T-helper 17 cell (primary cell): Measurements from ENCODE around the gene TPCN2. TPM values are rescaled to one million over a fixed set of nuclear protein-coding genes. Genes with fewer than 3 reads are reported as not detected.

Experiments
- ATAC-seq: fragments of 150-1000 bp; cut with Tn5 transposase; 2 replicates; pipeline ENCODE4 v1.10.0; 2021; ENCODE audit warnings: mild to moderate bottlenecking, moderate library complexity
- DNase-seq, 3 donors: peaks; one replicate each; pipeline versions ENCODE4 v3.0.0 to v3.0.0-alpha.2; 2020 to 2021
- H3K9me3 ChIP-seq: one replicate; pipeline ENCODE4 v1.7.0; 2013; ENCODE audit warnings: low read length, mild to moderate bottlenecking; ENCODE audit not compliant: control insufficient read depth, poor library complexity, severe bottlenecking
- H3K27ac Mint-ChIP-seq: one replicate; pipeline ENCODE4 v1.8.0; 2022; ENCODE audit warnings: mild to moderate bottlenecking, moderate library complexity, mixed read lengths
- H3K27me3 Mint-ChIP-seq: one replicate; pipeline ENCODE4 v1.8.0; 2022; ENCODE audit warnings: mixed read lengths
- H3K36me3 Mint-ChIP-seq: one replicate; pipeline ENCODE4 v1.8.0; 2022; ENCODE audit warnings: low read depth, mixed read lengths
- H3K4me1 Mint-ChIP-seq: one replicate; pipeline ENCODE4 v1.8.0; 2022; ENCODE audit warnings: mild to moderate bottlenecking, mixed read lengths
- H3K4me3 Mint-ChIP-seq: one replicate; pipeline ENCODE4 v1.8.0; 2022; ENCODE audit warnings: mild to moderate bottlenecking, moderate library complexity, mixed read lengths
- total RNA-seq, 4 donors: library from RNA in 2 of 4; stranded (reverse) in 2 of 4; gene quantifications; one replicate each; pipeline ENCODE4 v1.2.3 and lab custom pipeline; 2022 to 2026

The TPCN2 gene
- total RNA-seq, 2 donors from 2014 or later, result 9.1 to 16.4 TPM

GRCh38 chr11:69035946-69036340, 12.8 kb upstream of the TPCN2 start:
- ATAC-seq, result no peak
- H3K4me3 Mint-ChIP-seq, result no peak overlapping the region
- H3K27me3 Mint-ChIP-seq, result peaks cover 14% of the 10 kb centered on the region
- no peaks in the 10 kb centered on the region for H3K4me1 Mint-ChIP-seq
- H3K27ac Mint-ChIP-seq, result no peak overlapping the region
- H3K9me3 ChIP-seq, result no peaks in the 10 kb centered on the region
- DNase-seq, result no peak
- H3K36me3 Mint-ChIP-seq, result no peaks in the 10 kb centered on the region

DNA sequence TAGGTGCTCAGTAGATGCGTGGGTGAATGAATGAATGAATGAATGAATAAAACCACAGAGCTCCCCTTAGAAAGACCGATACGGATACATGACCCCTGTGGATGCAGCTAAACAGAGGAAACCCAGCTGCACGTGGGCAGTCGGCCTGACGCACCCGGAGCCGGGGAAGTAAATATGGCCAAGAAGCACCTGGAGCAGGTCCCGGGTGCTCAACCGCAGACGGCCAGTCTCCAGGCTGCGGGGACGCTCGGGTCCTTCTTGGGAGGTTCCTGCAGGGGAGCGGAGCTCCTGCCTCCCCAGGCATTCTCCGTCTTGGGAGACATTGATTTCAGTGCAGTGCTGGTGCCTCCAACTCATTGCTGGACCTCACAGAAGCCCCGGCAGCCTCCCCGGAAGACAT, 11.7 kb upstream of the TPCN2 start:
- no peak for ATAC-seq

GRCh38 chr11:69037544-69037943, 11.2 kb upstream of the TPCN2 start:
- Mint-ChIP-seq H3K36me3 (no peaks in the 10 kb centered on the region), H3K4me1 (no peaks in the 10 kb centered on the region), H3K27me3 (peaks cover 14% of the 10 kb centered on the region), H3K4me3 (no peak overlapping the region), H3K27ac (no peak overlapping the region)
- H3K9me3 ChIP-seq, result no peaks in the 10 kb centered on the region
- DNase-seq, result no peak
- ATAC-seq, result no peak

More for the DNA sequence above, 11.7 kb upstream of the TPCN2 start:
- H3K4me3 Mint-ChIP-seq, result no peak overlapping the region
- H3K4me1 Mint-ChIP-seq, result no peaks in the 10 kb centered on the region
- H3K9me3 ChIP-seq, result no peaks in the 10 kb centered on the region
- H3K36me3 Mint-ChIP-seq, result no peaks in the 10 kb centered on the region
- H3K27ac Mint-ChIP-seq, result no peak overlapping the region
- no peak for DNase-seq
- H3K27me3 Mint-ChIP-seq, result peaks cover 14% of the 10 kb centered on the region

GRCh38 chr11:69039501-69039900, 9.2 kb upstream of the TPCN2 start:
- DNase-seq (no peak), ATAC-seq (no peak)
- H3K27ac Mint-ChIP-seq, result no peak overlapping the region
- no peaks in the 10 kb centered on the region for H3K9me3 ChIP-seq
- peaks cover 5% of the 10 kb centered on the region for H3K4me1 Mint-ChIP-seq
- no peak overlapping the region for H3K4me3 Mint-ChIP-seq
- peaks cover 10% of the 10 kb centered on the region for H3K27me3 Mint-ChIP-seq
- no peaks in the 10 kb centered on the region for H3K36me3 Mint-ChIP-seq

GRCh38 chr11:69040051-69040450, 8.7 kb upstream of the TPCN2 start:
- Mint-ChIP-seq H3K4me3 (no peak overlapping the region), H3K27me3 (peaks cover 6% of the 10 kb centered on the region), H3K27ac (no peak overlapping the region), H3K36me3 (no peaks in the 10 kb centered on the region), H3K4me1 (peaks cover 5% of the 10 kb centered on the region)
- no peaks in the 10 kb centered on the region for H3K9me3 ChIP-seq
- DNase-seq, result no peak
- ATAC-seq, result no peak

- no peaks in the 10 kb centered on the region for H3K9me3 ChIP-seq
- Mint-ChIP-seq H3K4me1 (peaks cover 5% of the 10 kb centered on the region), H3K27me3 (peaks cover 6% of the 10 kb centered on the region), H3K4me3 (no peak overlapping the region), H3K36me3 (no peaks in the 10 kb centered on the region), H3K27ac (no peak overlapping the region)
- ATAC-seq (no peak), DNase-seq (no peak)
Measured at GRCh38 chr11:69040581-69041260, 8.0 kb upstream of the TPCN2 start.

DNA sequence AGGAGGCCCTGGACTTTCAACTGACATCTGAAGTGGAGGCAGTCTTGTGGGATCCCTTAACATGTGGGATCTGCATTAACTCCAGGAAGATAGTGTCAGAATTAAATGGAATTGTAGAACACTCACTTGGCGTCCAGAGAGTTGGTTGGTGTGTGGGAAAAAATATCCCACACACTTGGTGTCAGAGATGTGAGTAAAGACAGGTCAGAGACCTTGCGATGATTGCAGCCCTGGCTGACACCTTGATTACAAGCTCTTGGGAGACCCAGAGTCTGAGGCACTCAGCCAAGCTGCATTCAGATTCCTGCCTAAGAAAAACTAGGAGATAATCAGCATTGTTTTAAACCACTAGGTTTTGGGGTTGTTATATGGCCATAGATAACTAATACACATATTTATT, 7.2 kb upstream of the TPCN2 start:
- H3K4me3 Mint-ChIP-seq, result no peak overlapping the region
- no peak for DNase-seq
- H3K36me3 Mint-ChIP-seq, result no peaks in the 10 kb centered on the region
- peaks cover 5% of the 10 kb centered on the region for H3K4me1 Mint-ChIP-seq
- H3K9me3 ChIP-seq, result no peaks in the 10 kb centered on the region
- peaks cover 2% of the 10 kb centered on the region for H3K27me3 Mint-ChIP-seq
- ATAC-seq, result no peak
- no peak overlapping the region for H3K27ac Mint-ChIP-seq

DNA sequence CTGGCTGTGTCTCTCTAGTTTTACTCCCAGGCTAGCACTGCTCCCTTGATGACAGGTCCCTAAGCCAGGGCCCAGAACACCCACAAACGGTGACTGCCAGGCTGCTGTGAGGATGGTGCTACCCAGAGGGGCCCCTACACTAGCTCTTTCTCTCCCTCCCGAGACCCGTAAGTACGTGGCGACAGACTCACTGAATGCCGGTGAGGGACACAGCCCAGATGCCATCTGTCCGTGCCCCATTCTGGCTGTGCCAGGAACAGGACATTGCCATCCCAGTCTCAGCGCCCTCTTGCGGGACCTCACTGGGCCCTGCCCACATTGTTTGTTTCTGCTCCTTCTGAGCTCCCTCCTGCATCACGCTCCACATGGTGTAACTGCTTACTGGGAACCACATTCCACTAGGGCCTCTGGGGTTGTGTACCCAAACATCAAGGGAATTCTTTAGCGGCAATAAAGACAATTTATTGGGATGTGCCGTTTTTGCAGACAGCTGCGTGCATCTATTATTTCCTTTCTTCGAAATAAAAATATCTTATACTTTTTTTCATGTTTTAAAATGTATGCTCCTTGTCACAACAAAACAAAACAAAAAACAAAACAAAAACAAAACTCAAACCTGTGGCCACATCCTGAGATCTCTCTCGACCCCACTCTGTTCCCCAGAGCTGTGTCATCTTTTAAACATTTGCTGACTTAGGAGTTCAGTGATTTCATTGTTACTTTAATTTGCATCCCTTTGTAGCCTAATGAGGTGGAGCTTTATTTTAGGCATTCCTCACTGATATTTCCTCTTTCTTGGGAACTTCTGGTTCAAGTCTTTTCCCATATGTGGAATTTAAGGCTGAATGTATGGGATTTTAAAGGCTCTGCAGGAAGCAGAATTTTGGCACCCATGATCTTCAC, 4.4 kb upstream of the TPCN2 start:
- Mint-ChIP-seq H3K36me3 (no peaks in the 10 kb centered on the region), H3K27ac (no peak overlapping the region), H3K4me1 (peaks cover 9% of the 10 kb centered on the region), H3K4me3 (no peak overlapping the region), H3K27me3 (peaks cover 5% of the 10 kb centered on the region)
- H3K9me3 ChIP-seq, result no peaks in the 10 kb centered on the region
- ATAC-seq (no peak), DNase-seq (no peak)

GRCh38 chr11:69048031-69048693, 570 bp upstream of the TPCN2 start:
- Mint-ChIP-seq H3K27ac (peak overlapping the region; percentile 86), H3K27me3 (peaks cover 5% of the 10 kb centered on the region), H3K4me1 (peaks cover 16% of the 10 kb centered on the region), H3K4me3 (peak overlapping the region; percentile 73), H3K36me3 (no peaks in the 10 kb centered on the region)
- no peaks in the 10 kb centered on the region for H3K9me3 ChIP-seq
- no peak for DNase-seq
- ATAC-seq, result peak; percentile 18

DNA sequence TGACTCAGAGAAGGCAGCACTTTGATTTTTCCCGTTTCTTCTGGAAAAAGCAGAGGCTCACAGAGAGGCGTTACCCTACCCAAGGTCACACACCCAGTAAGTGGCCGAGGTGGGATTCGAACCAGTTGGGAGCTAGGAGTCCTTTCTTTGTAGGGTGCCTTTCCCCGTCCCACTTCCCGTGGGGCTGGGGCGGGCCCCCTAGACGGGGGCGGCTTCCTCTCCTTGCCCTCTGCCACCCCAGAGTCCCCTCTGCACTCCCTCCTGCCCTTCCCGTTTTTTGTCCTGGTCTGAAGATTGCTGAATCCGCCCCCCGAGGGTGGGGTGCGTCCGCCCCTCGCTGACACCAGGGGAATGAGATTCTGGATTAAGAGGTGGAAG, 747 bp downstream of the TPCN2 start:
- DNase-seq, result no peak
- peak overlapping the region; percentile 80 for H3K4me3 Mint-ChIP-seq

GRCh38 chr11:69050592-69051380, 2.1 kb downstream of the TPCN2 start:
- H3K36me3 Mint-ChIP-seq, result no peaks in the 10 kb centered on the region
- peak overlapping the region; percentile 80 for H3K4me3 Mint-ChIP-seq
- DNase-seq, result no peak
- H3K4me1 Mint-ChIP-seq, result peaks cover 13% of the 10 kb centered on the region
- H3K27ac Mint-ChIP-seq, result peak overlapping the region; percentile 86
- H3K27me3 Mint-ChIP-seq, result peaks cover 5% of the 10 kb centered on the region
- ATAC-seq, result no peak
- H3K9me3 ChIP-seq, result no peaks in the 10 kb centered on the region

More for the DNA sequence above, 747 bp downstream of the TPCN2 start:
- H3K27ac Mint-ChIP-seq, result peak overlapping the region; percentile 86
- ATAC-seq, result no peak
- no peaks in the 10 kb centered on the region for H3K36me3 Mint-ChIP-seq
- H3K27me3 Mint-ChIP-seq, result peaks cover 5% of the 10 kb centered on the region
- peaks cover 11% of the 10 kb centered on the region for H3K4me1 Mint-ChIP-seq
- no peaks in the 10 kb centered on the region for H3K9me3 ChIP-seq

DNA sequence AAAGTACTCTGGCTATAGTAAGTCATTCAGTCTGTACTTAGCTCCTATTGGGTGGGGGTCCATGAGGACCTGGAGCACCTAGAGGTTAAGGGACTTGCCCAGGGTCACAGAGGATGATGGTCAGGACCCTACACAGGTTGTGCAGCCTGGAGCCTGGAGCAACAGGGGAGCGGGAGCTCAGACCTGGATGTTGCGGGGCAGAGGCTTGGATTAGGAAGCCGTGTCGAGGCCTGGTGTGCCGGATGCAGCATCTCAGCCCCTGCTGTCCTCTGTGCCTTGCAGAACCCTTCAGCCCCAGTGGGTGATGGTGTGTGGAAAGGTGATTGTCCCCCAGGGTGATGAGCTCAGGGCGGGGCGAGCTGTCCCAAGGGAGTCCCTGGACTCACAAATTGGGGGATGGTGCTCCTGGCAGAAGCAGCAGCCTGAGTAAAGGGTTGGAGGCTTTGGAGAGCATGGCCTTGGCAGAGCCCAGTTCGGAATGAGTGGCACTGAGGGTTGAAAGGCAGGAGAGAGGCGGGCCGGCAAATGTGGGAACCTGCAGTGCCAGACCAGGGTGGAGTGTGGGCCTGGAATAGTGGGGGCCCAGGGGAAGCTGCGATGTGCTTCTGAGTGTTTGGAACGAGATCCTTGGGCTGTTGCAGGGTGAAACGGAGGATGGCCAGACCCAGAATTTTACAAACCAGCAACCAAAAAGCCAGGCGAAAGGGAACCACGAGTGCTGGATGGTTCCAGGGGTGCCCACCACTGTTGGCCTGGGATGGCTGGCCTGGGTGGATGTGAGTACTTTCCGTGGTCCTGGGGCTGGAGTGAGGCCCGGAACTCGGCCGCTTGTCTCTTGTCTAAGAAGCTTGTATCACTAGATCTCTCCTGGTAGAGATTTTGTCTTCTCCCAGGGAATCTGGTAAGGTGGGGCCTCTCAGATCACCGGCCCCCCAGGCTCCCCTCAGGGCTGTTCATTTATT, 2.9 kb downstream of the TPCN2 start:
- Mint-ChIP-seq H3K36me3 (no peaks in the 10 kb centered on the region), H3K27me3 (peaks cover 2% of the 10 kb centered on the region), H3K27ac (peak overlapping the region; percentile 86), H3K4me3 (no peak overlapping the region), H3K4me1 (peaks cover 15% of the 10 kb centered on the region)
- ATAC-seq (no peak), DNase-seq (no peak)
- H3K9me3 ChIP-seq, result no peaks in the 10 kb centered on the region
